ENCODE results near the gene GPR137B.

The GPR137B gene

DNA sequence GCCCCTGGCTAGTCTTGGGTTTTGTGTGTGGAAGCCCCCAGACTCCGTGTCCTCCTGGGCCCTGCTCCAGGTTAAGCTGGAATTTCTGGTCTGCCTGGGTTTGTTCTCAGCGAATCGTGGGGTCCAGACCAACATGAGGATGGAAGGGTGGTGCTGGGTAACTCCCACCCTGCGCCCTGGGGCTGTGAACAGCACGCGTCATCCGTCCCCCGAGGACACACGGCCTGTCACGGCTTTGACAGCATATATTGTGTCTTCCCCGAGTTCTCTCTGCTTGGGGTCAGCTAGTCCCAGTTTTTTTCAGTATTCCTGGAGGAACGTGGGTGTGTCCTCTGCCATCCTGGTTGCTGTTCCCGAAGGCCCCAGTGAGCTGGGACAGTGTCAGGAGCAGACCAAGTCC is 11.8 kb downstream of the GPR137B start:
- no peaks in the 10 kb centered on the region for H3K36me3 ChIP-seq (replicated peaks)
- in situ Hi-C loops (cut with HindIII; ENCODE audit: low pct_ligation_motif_present, low sequenced_read_pairs) = no loop called here
- H3K4me3 ChIP-seq (ENCODE audit: low read depth, low read length) = no peak overlapping the region
- TF ChIP-seq CTCF (IDR thresholded peaks at IDR 0.05; ENCODE audit: low read depth, low read length, missing control alignments) = no peak
- no peak for DNase-seq
- no peak overlapping the region for H3K27ac ChIP-seq
- H3K27me3 ChIP-seq (replicated peaks) = no peaks in the 10 kb centered on the region

DNA sequence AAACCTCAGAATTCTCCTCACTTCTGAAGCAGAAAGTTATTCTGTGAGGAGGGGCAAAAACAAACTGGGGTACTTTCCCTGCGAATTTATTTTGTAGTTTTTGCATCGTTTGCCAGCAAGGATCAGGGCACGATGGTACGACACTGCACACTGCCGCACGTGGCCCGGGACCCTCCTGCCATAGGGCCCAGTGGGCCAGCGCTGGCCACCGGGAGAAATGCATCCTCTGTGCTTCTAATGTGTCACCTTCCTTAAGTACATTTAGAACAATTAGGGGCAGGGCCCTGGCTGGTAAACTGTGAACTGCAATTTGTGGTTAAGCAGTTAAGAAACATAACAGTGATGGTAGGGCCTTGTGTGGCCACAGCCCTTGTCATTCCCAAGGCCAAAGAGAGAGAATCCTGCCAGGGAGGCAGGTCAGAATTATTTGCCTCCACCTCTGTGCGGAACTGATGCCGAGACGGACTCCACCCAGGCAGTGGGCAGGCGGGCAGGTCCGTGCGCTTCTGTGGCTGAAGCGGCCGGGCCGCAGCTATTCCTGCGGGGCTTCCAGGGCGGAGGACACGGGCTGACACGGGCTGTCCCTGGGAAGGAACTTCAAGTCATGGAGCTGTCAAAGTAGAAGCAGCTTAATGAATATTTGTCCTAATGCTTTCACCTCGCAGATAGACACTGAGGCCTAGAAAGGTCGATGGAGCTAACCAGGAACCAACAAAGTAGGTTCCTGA is 12.5 kb downstream of the GPR137B start:
- TF ChIP-seq CTCF (IDR thresholded peaks at IDR 0.05; ENCODE audit: low read depth, low read length, missing control alignments) = no peak
- no peaks in the 10 kb centered on the region for H3K36me3 ChIP-seq (replicated peaks)
- H3K27ac ChIP-seq = no peak overlapping the region
- DNase-seq = no peak
- in situ Hi-C loops (cut with HindIII; ENCODE audit: low pct_ligation_motif_present, low sequenced_read_pairs) = no loop called here
- H3K4me3 ChIP-seq (ENCODE audit: low read depth, low read length) = no peak overlapping the region
- H3K27me3 ChIP-seq (replicated peaks) = no peaks in the 10 kb centered on the region

GRCh38 chr1:236155399-236155767 is 13.0 kb downstream of the GPR137B start:
- Histone ChIP-seq H3K27ac (no peak overlapping the region), H3K27me3 (replicated peaks) (no peaks in the 10 kb centered on the region), H3K4me3 (ENCODE audit: low read depth, low read length) (no peak overlapping the region), H3K36me3 (replicated peaks) (no peaks in the 10 kb centered on the region)
- in situ Hi-C loops (cut with HindIII; ENCODE audit: low pct_ligation_motif_present, low sequenced_read_pairs) = no loop called here
- DNase-seq = no peak
- TF ChIP-seq CTCF (IDR thresholded peaks at IDR 0.05; ENCODE audit: low read depth, low read length, missing control alignments) = no peak

- Histone ChIP-seq H3K36me3 (replicated peaks) (no peaks in the 10 kb centered on the region), H3K27me3 (replicated peaks) (no peaks in the 10 kb centered on the region), H3K27ac (no peak overlapping the region), H3K4me3 (ENCODE audit: low read depth, low read length) (no peak overlapping the region)
- no peak for DNase-seq
- in situ Hi-C loops (cut with HindIII; ENCODE audit: low pct_ligation_motif_present, low sequenced_read_pairs) = no loop called here
- no peak for TF ChIP-seq CTCF (IDR thresholded peaks at IDR 0.05; ENCODE audit: low read depth, low read length, missing control alignments)
Observed at GRCh38 chr1:236155841-236156503, 13.6 kb downstream of the GPR137B start.

- TF ChIP-seq CTCF (IDR thresholded peaks at IDR 0.05; ENCODE audit: low read depth, low read length, missing control alignments) = no peak
- Histone ChIP-seq H3K27me3 (replicated peaks) (no peaks in the 10 kb centered on the region), H3K4me3 (ENCODE audit: low read depth, low read length) (no peak overlapping the region), H3K27ac (no peak overlapping the region), H3K36me3 (replicated peaks) (no peaks in the 10 kb centered on the region)
- in situ Hi-C loops (cut with HindIII; ENCODE audit: low pct_ligation_motif_present, low sequenced_read_pairs) = no loop called here
- no peak for DNase-seq
Observed at GRCh38 chr1:236156512-236157208, 14.3 kb downstream of the GPR137B start.

Data from brain microvascular endothelial cell (primary cell).